ENCODE measurements around the gene SETSIP. TPM values are rescaled to one million over a fixed set of nuclear protein-coding genes. Genes with fewer than 3 reads are reported as not detected.

SETSIP gene
- total RNA-seq, 1 donor from 2014 or later = not detected

DNA sequence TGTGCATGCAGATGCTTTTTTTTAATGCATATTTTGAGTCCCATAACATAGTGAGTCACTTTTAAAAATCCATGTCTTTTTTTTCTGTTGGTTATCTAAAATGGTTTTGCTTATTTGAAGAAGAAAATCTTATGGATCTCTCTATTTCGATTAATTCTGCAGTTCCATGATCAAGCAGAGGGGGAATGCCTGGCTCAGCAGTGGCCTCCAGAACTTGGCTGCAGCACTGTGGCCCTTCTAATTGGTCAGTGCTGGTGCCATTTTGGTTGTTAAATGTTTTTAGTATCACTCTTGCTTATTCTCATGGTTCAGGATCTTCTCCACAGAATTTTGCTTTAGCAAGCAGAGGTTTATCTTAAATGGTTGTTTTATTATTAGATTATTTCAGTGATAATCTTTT, 34.2 kb downstream of the SETSIP start:
- no peak overlapping the region for H3K27ac Mint-ChIP-seq (ENCODE audit: unreplicated experiment)
- no peak for DNase-seq
- no peaks in the 10 kb centered on the region for H3K36me3 Mint-ChIP-seq (ENCODE audit: unreplicated experiment)
- TF ChIP-seq, protein P1, sequence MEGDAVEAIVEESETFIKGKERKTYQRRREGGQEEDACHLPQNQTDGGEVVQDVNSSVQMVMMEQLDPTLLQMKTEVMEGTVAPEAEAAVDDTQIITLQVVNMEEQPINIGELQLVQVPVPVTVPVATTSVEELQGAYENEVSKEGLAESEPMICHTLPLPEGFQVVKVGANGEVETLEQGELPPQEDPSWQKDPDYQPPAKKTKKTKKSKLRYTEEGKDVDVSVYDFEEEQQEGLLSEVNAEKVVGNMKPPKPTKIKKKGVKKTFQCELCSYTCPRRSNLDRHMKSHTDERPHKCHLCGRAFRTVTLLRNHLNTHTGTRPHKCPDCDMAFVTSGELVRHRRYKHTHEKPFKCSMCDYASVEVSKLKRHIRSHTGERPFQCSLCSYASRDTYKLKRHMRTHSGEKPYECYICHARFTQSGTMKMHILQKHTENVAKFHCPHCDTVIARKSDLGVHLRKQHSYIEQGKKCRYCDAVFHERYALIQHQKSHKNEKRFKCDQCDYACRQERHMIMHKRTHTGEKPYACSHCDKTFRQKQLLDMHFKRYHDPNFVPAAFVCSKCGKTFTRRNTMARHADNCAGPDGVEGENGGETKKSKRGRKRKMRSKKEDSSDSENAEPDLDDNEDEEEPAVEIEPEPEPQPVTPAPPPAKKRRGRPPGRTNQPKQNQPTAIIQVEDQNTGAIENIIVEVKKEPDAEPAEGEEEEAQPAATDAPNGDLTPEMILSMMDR (IDR thresholded peaks at IDR 0.05; ENCODE audit: partially characterized antibody, unreplicated experiment) = peak; percentile 19
- H3K9me3 Mint-ChIP-seq (ENCODE audit: unreplicated experiment) = no peaks in the 10 kb centered on the region
- no peak overlapping the region for H3K4me3 Mint-ChIP-seq (ENCODE audit: unreplicated experiment)
- H3K4me1 Mint-ChIP-seq (ENCODE audit: low read depth, unreplicated experiment) = no peaks in the 10 kb centered on the region
- H3K27me3 Mint-ChIP-seq (ENCODE audit: unreplicated experiment) = no peaks in the 10 kb centered on the region

DNA sequence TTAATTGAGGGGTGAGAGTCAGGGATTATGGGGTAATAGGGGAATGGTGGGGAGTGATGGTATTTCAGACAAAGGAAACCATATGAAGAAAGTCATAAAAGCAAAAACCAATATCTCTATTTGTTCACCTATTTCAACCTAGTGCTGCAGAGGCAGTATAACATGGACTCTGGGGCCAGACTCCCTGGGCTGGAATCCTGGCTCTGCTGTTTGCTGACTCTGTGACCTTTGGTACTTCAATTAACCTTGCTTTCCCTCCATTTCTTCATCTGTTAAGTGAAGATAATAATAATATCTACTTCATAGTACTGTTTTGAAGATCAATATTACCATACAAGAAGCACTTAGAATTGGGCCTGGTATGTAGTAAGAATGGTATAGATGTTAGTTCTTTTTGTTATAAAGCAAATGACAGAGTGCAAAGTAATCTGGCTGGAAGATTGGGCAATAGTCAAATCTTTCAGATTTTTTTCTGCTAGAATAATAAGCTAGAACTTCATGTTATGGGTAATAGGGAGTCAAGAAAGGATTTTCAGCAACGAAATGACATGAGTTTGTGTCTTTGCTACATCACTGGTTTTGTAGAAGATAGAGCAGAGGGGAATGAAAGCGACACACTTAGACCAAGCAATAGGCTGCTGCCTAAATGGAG, 36.4 kb downstream of the SETSIP start:
- TF ChIP-seq, protein P1 (IDR thresholded peaks at IDR 0.05; ENCODE audit: partially characterized antibody, unreplicated experiment) = no peak
- no peaks in the 10 kb centered on the region for H3K36me3 Mint-ChIP-seq (ENCODE audit: unreplicated experiment)
- no peaks in the 10 kb centered on the region for H3K4me1 Mint-ChIP-seq (ENCODE audit: low read depth, unreplicated experiment)
- no peak overlapping the region for H3K27ac Mint-ChIP-seq (ENCODE audit: unreplicated experiment)
- H3K9me3 Mint-ChIP-seq (ENCODE audit: unreplicated experiment) = no peaks in the 10 kb centered on the region
- H3K4me3 Mint-ChIP-seq (ENCODE audit: unreplicated experiment) = no peak overlapping the region
- no peaks in the 10 kb centered on the region for H3K27me3 Mint-ChIP-seq (ENCODE audit: unreplicated experiment)
- DNase-seq = no peak

DNA sequence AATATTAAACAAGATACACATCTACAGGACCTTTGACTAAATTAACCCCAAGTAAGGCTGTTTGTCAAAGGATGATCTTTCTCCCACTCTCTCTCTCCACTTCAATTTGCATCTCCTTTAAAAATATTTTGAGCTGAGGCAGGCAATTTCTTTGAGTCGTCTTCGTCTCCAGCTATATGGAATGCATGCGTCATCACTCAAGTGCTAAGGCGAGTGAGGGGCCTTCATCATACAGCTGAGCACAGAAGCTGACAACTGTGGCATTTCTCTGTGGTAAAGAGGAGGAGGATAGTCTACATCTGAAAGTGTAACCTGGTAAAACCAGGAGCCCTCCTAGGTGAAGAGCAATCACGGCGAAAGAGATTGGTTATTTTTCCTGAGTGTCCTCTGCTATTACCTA, 37.8 kb downstream of the SETSIP start:
- Mint-ChIP-seq H3K4me1 (ENCODE audit: low read depth, unreplicated experiment) (no peaks in the 10 kb centered on the region), H3K9me3 (ENCODE audit: unreplicated experiment) (no peaks in the 10 kb centered on the region), H3K36me3 (ENCODE audit: unreplicated experiment) (no peaks in the 10 kb centered on the region), H3K27me3 (ENCODE audit: unreplicated experiment) (no peaks in the 10 kb centered on the region), H3K4me3 (ENCODE audit: unreplicated experiment) (no peak overlapping the region), H3K27ac (ENCODE audit: unreplicated experiment) (no peak overlapping the region)
- TF ChIP-seq, protein P1 (IDR thresholded peaks at IDR 0.05; ENCODE audit: partially characterized antibody, unreplicated experiment) = no peak
- DNase-seq = no peak

DNA sequence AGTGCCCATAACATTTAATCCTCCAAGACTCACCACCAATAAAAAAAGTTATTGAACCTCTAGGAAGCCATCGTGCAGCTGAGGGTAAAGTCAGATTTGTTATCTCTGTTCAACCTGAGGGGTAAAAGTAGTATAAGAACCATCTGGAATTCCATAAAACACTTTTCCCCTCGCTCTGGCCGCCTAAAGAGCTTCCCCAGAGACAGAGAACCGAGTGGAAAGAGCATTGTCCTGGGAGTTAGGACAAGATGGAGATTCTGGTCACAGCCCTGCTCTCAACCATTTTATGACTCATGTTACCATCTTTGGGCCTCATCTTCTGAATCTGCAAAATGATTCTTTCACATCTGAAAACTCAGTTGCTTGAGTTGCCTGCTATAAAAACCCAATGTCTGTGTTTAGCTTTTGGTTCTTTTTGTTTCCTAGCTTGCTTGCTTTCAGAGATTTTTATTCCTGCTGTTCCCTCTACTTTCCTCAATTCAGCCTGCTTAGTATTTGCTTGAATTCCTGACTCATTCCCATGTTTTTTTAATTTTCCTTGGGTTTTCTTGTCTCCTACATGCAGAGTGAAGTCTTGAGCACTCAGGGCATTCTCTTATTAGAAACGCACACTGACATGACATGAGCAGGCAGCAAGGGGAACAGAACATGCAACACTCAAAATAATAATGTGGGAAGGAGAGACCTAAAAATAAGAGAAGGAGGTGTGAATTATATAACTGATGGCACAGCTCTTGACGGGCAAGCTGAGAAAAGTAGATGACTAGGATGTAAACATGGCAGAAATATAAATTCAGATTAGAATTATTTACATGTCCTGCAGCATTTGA, 43.7 kb downstream of the SETSIP start:
- Mint-ChIP-seq H3K27ac (ENCODE audit: unreplicated experiment) (no peak overlapping the region), H3K27me3 (ENCODE audit: unreplicated experiment) (no peaks in the 10 kb centered on the region)
- TF ChIP-seq, protein P1 (IDR thresholded peaks at IDR 0.05; ENCODE audit: partially characterized antibody, unreplicated experiment) = no peak

GRCh38 chr1:92030656-92031107, 44.5 kb downstream of the SETSIP start:
- peak overlapping the region; percentile 84 for H3K4me3 Mint-ChIP-seq (ENCODE audit: unreplicated experiment)
- H3K27ac Mint-ChIP-seq (ENCODE audit: unreplicated experiment) = no peak overlapping the region
- H3K27me3 Mint-ChIP-seq (ENCODE audit: unreplicated experiment) = no peaks in the 10 kb centered on the region
- H3K9me3 Mint-ChIP-seq (ENCODE audit: unreplicated experiment) = peaks cover 5% of the 10 kb centered on the region
- DNase-seq = no peak
- H3K4me1 Mint-ChIP-seq (ENCODE audit: low read depth, unreplicated experiment) = peaks cover 5% of the 10 kb centered on the region
- H3K36me3 Mint-ChIP-seq (ENCODE audit: unreplicated experiment) = peaks cover 5% of the 10 kb centered on the region
- TF ChIP-seq, protein P1 (IDR thresholded peaks at IDR 0.05; ENCODE audit: partially characterized antibody, unreplicated experiment) = no peak

More for the DNA sequence above, 43.7 kb downstream of the SETSIP start:
- no peak for DNase-seq
- Mint-ChIP-seq H3K4me1 (ENCODE audit: low read depth, unreplicated experiment) (peaks cover 5% of the 10 kb centered on the region), H3K36me3 (ENCODE audit: unreplicated experiment) (peaks cover 5% of the 10 kb centered on the region), H3K4me3 (ENCODE audit: unreplicated experiment) (no peak overlapping the region), H3K9me3 (ENCODE audit: unreplicated experiment) (peaks cover 5% of the 10 kb centered on the region)
